ENCODE results near the gene MAB21L3.
A peak's percentile ranks its signal among the peaks of the same experiment; 100 is the strongest.

Gene MAB21L3

DNA sequence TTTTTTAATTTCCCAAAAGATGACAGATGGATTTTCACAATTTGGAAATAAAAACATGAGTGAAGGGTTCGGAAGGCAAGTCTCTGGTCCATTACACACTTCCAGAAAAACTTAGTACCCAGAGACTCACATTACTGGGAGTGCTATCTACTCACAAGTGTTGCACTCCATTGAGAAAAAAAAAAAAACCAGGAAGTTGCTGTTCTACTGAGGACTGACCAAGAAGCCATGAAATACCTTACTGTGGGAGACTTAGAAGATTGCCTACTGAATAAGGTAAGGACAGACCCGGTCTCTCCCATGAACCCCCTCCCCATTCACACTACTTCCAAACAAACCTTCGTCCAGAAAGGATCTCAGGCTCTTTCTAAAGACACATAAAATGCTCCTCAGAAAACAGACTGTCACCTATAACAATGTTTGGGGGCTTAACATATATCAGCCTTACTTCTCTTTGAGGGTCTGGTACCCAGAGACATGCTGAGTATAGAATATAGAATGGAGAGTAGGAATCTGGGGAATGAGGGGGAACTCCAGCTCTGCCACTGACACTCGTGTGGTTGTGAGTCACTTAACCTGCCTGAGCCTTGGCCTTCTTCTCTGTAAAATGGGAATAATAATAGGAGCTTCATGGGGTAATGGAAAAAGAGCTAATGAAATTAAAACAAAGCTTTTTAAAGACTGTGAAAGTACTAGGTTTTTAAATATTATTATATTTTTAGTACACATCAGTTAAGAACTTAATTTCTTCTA lies 1.4 kb downstream of the MAB21L3 start:
- no peak for DNase-seq

DNA sequence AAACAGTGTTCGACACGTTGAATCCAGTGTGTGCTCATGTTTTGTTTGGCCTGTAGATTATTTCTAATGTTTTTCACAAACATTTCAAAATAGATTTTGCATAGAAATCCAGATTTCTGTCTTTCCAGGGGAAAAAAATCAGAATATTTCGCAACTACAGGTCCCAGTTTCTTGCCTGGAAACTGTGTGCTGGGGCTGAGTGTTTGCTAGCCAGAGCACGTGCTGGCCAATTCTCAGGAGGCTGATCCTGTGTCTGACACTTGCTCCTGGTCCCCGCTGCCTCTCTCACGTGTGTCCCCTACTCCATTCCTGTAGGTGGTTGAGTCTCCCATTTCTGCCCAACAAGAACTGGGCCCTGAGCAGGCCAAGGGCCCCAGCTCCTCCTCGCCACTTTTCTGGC lies 2.4 kb downstream of the MAB21L3 start:
- no peak for DNase-seq

DNA sequence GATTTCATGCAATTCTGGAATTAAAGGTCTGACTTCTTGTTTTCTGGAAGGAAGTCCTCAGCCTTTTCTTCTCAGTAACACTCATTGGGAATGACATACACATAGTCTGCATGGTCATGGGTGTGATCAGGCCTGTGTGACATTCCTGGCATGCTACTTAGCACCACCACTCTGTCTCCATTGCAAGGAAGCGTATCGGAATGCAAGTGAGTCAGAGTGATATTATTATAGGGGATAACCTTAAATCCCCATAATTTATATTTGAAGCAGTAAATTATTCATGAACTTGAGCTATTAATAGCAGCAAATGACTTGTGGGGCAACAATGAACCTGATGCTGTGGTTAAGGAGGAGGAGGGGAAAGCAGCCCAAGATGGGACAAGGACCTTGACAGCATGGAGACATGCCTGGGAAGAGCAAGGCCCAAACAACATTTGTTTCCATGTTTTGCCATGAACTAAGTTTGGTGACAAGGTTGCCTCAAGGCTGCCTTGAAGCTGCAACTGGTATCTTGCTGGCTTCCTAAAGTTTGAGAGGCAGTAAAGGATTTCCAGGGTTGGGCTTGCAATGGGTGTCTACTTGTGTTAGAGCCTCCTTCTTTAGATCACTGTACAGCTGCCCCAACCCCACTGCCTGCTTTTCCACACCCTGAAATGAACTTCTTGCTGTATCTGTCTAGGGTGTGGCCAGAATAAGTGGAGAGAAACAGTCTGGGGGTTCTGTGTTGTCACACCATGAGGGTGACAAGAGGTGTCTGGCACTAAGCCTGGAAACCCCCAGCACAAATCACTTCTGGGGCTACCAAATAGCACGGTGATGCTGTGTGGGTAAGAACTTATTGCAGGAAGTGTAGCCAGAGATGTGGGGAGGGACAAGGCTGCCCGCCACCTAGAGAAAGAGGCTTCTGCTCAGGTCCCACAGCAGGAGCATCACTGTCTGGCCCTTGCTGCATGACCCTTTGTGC lies 4.6 kb downstream of the MAB21L3 start:
- DNase-seq = peak; percentile 97

DNA sequence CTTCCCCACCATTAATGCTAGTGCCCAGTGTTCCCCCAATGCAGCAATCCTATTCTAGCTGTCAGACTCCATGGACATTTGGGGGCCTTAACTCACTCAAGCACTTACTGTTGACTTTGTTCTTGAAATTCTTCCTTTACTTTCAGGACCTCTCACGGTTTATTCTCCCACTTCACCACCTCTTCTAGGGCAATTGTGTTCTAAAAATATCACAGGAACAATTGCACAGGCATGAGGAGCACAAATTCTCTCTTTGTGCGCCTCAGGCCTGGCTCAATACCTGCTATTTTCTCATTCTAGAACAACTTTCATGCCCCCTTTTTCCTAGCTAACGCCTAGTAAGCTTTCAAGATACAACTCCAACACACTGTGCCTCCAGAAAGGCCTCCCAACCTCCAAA lies 7.3 kb downstream of the MAB21L3 start:
- DNase-seq = no peak

DNA sequence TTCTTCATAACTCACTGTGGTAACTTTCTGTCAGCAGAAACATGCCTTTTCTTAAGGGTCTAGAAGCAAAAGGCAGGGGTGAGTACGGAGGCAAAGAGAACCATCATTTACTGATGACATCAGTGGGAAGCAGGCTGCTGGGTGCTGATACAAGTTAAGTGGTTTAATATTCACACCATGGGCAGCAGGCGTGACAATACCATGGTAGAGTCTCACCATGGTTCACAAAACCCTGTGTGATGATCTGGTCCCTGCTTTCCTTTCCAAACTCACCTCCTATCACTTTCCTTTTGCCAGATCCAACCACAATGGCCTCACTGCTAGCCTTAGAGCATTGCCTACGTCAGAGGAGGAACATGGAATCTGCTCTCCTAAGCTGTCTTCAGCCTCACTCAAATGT lies 8.7 kb downstream of the MAB21L3 start:
- DNase-seq = no peak

DNA sequence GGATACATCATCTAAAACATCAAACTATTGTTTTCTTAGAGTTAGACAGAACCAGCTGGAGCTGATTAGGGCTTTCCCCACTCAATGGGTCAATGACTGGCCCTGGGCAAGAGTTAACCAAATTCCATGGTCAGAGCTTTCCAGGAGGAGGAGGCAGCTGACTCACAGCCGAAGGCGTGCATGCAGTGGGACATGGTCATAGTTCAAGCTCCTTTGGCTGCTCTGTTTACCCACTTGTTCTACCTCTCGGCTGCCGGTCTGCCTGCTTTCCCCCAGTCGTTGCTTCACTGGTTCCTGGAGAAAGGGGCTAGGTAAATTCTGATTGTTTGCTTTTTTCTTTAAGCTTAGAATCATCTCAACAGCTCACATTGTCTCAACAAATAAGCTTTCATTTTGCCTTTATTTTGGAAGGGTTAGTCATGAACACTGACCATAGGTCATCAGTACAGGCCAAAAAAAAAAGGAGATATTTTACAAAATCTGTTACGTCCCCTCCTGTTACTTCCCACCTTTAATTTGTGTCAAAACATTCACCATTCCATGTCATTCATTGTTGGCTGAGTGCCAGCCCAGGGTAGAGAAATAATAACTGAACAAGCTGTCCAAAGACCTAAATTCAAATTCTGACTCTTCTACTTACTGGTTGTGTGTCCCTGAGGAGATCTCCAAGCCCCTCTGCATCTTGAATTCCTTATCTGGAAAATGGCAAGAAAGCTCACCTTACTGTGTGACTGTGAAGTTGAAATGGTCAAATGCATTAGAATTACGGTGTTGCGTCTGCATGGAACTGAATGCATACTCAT lies 12.0 kb downstream of the MAB21L3 start:
- DNase-seq = peak; percentile 96

DNA sequence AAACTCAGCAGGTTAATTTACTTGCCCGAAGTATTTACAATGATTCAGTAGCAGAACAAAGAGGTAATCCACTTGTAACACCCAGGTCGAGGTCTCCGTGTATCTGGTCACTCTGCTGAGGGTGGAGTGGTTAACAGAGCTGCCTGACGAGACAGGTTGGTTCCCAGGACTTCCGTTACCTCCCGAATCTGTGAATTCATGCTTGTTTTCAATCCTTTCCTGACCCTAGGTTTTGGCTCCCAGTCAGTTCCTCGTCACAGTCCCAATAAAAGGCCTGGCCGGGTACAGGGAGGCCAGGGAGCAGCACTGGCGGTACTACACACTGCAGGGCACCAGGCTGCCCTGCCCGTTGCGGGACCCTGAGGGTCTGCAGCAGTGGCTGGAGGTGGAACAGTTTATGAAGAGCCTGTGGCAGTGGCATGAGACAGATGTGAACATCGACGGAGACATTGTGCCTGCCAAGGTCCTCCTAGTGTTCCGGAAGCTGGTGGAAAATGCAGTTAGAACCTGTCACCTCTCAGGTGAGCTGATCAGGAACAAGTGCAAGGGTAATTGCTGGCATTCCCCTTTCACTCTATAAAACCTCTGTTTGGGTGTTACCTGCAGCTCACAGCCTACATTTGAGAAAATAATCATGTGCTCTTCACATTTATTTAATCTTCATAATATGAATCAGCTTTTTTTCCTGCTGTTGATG lies 12.8 kb downstream of the MAB21L3 start:
- no peak for DNase-seq

DNA sequence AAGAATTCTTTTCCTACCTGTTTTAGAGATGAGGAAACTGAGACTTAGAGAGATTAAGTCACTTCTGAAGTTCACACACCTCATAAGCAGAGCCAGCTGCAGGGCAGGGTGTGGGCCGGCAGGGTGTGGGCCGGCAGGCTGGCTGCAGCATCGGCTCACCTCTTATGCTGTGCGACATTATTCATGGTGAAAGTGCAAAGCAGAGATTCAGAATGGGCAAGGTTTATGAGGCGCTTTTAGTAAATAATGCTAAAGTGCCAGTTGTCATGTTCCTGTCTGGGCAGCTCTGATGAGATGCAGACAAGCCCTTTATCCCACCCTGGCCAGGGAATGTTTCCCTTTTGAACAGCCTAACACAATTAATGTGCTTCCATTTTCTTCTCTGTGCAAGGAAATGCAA lies 14.6 kb downstream of the MAB21L3 start:
- DNase-seq = no peak

DNA sequence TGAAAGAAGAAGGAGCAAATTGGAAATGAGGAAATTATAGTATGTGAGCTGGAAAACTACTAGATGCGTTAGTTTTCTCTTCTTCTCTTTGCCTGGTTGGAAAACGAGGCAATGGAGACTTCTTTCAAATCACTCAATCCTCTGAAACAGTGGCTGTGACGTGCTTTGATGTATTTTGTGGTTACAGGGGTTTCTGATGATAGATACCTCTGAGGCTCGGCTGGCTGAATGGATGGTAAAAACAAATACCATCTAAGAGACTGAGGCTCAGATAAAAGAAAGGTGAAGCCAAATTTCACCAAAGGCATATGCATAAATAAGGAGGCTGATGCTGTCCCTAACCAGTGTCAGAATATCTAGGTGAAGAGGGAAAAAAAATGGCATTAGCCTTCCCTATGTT lies 15.1 kb downstream of the MAB21L3 start:
- DNase-seq = no peak

DNA sequence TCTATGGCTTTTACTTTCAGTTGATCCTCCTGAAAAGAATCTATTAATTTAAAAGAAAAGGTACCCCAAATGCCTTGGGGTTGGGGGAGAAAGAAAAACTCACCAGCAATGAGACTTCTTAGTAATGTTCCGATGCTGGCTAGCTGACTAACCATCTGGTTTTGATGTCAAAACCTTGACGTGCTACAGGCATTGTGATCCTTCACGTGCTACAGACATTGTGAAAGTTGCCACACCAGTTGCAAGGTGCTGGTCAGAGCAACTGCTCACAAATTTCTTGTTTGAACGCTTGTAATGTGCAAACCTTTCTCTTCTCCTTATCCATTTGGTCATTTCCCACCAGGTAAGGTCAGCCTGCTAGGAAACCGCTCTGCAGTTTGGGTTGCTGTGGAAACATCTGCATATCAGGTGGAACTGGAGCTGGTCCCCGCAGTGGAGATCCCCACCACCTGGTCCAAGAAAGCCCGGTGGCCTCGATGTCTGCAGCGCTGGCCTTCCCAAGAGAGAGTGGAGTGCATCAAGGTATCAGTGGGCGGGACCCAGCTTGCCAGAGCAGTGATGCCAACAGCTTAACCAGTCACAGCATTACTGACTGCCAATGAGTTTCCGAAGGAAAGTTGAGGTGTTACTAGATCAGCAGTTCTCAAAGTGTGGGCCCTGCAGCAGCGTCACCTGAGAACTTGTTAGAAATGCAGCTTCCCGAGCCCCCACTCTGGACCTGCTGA lies 16.1 kb downstream of the MAB21L3 start:
- DNase-seq = no peak

DNA sequence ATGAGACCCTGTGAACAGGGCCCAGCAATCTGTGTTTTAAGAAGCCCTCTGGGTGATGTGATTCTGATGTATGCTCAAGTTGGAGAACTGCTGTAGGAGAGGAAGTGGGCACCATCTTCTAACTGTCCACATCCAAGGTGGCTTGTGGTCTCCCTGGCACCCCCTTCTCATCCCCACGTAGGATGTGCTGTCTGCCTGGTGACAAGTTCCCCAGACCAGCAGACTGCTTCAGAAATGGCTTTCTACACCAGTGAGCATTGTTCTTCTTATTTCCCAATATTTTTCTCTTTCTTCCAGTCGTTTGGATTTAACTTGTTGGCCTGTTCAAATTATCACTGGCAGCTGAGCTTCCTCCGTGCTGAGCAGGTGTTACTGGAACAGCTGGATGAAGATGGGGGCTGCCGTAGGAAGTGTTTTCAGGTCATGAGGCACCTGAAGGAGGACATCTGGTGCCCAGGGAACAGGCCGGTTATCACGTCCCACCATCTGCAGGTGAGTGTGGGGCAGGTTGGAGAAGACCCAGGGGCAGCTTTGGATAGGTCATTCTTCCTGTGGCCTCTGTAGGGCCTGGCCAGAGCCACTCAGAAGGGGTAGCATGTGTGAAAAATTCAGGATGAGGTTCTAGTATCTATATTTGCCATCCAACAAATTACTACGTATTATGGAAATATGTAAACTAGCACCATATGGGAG lies 16.8 kb downstream of the MAB21L3 start:
- DNase-seq = no peak

DNA sequence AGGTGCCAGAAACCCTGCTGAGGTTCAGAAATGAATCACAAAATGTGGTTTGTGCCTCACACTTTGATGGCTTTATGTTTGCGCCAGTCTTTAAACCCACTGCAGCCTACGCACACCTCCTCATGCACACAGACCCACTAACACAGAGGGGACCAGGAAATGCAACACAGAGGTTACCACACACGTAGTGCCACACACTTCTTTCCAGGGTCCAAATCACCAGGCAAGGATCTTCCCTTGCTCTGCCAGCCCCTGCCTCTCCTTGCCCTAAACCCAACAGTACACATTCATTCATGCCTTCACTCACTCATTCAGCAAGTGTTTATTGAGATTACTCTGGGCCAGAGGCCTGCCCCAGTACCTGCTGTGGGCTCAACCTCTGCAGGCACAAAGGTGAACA lies 17.5 kb downstream of the MAB21L3 start:
- DNase-seq = no peak

DNA sequence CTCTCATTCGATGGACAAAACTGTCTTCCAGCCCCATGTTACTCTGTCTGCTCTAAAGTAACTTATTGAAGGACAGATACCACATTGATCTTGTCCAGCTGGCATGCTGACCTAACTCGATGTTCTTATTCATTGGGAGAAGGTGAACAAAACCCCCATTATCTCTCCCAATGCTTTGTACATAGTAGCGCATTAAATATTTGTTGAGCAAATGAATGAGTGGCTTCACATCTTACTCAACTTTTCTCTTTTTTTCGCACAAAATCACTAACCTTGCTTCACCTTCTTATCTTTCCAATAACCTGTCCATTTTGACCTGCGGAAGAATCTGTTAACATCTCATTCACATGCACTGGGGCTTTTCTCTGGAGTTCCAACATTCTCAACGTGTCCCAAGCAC lies 18.3 kb downstream of the MAB21L3 start:
- DNase-seq = no peak

DNA sequence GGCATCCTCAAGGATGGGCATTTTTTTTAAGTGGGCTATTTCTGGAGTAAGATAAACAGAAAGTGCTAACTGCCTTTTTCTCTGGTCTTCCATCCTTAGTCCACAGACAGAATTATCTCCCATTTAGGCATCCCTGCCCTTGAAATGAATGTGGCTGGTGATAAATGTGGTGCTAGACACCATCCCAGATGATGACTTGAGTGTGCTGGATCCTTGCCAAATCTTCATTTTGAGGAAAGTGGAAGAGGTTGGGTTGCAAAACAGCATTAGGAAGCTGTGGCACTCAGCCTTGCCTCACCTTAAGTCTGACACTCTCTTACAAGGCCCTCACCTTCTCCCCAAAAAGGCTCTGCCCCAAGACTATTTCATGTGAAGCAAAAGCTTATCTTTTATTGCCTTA lies 19.2 kb downstream of the MAB21L3 start:
- DNase-seq = no peak

DNA sequence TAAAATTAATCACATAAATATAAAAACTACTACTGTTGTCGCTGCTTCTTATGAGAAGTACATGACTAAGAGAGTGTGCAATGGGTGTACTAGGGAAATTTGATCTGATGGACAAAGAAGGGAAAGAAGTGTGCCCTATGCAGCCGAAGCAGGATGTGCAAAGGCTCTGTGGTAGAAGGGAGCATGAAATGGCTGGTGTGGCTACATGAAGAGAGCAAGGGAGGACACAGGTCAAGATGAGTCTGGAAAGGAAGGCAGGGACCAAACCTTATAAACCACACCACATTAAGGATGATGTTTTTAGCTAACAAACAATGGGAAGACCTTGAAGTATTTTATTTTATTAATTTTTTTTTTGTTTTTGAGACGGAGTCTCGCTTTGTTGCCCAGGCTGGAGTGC lies 20.0 kb downstream of the MAB21L3 start:
- DNase-seq = no peak

DNA sequence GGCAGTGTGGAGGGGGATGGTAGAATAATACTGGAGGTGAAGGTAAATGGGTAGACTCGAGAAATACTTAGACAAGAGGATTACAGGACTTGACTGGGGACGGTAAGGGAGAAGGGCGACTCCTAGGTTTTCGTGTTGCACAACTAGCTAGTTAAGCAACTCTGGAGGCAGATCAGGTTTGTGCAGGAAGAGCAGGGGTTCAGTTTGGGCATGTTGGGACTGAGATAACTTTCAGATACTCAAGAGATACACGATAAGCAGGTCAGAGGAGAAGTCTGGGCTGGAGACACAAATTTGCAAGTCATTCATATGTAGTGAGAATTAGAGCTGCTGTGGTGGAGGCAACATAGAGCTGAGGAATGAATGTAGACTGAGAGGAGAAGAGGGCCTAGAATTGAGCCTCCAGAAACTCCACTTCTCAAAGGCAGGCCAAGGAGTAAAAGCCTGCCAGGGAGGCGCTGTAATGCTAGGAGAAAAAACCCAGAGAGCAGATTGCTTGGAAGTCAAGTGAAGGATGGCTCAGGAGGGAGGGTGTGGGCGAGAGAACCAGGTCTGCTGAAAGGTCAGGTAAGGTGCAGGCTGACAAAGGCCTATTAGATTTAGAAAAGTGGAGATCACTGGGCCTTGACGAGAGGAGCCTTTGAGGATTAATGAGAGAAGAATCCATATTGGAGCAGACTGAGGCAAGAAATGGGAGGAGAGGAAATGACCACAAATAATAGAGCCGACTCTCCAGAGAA lies 20.8 kb downstream of the MAB21L3 start:
- no peak for DNase-seq

DNA sequence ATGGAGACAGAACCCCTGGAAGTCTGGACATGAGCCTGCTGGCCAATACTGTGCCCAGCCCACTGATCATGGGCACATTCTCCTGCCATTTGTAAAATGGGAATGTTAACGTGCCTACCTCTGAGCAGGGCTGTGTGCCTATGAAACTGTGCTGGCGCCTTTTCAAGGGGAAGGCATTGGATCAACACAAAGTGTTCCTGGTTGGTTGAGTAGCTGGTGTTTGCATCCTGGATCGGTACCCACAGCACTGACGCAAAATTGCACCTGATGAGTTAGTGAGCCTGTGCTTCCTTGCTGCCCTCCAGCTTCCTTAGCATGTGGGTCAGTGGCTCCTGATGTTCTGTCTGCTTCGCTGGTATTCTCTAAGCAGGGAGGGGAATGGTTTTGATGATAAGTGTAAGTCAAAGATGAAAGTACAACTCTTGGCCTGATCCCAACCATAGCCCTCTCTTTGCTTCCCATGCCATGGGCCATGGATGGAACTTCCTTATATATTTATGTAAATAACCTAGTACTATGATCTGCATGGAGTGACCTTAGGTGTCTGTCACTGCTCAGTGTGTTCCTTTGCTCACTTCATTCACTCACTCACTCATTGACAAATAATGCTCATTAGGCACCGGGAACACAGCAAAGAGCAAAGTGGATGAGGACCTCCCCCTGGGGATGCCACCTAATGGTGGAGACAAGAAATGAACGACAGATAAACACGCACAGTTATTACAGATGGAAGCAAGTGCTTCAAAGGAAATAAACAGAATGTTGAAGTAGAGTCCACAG lies 22.7 kb downstream of the MAB21L3 start:
- DNase-seq = peak; percentile 17

DNA sequence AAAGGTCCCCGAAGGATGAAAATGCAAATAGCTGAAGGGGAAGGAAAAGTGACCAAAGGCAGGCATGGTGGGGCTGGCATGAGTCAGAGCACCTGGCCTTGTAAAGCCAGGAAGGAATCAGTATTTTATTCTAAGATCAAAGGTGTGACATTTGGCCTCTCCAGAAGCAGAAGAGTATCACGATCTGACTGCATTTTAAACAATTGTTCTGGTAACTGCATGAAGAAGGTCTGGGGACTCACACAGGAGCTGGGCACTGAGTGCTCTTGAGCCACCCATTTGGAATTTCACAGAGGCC lies 23.2 kb downstream of the MAB21L3 start:
- DNase-seq = no peak

DNA sequence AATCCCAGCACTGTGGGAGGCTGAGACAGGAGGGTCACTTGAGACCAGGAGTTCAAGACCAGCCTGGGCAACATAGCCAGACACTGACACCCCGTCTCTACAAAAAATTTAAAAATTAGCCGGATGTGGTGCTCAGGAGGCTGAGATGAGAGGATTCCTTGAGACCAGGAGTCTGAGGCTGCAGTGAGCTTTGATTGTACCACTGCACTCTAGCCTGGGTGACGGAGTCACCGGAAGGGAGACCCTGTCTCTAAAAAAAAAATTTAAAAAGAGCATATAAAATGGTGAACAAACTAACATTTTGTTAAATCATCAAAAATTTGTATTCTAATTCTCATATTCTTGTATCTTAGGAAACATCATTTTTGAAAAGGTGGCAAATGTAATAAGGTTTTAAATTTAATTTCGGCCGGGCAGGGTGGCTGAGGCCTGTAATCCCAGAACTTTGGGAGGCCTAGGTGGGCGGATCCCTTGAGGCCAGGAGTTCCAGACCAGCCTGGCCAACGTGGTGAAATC lies 27.1 kb downstream of the MAB21L3 start:
- no peak for DNase-seq
